ENCODE measurements around the gene ARHGAP33. TPM values are rescaled to one million over a fixed set of nuclear protein-coding genes. Genes with fewer than 3 reads are reported as not detected.

Gene ARHGAP33
- total and polyA plus RNA-seq, 10 of the 15 experiments (the other 5 are each of a cell fraction or from before 2014, with no cell fraction given): 0.05 to 22.9 (median 2.3) TPM; not detected in 1

DNA sequence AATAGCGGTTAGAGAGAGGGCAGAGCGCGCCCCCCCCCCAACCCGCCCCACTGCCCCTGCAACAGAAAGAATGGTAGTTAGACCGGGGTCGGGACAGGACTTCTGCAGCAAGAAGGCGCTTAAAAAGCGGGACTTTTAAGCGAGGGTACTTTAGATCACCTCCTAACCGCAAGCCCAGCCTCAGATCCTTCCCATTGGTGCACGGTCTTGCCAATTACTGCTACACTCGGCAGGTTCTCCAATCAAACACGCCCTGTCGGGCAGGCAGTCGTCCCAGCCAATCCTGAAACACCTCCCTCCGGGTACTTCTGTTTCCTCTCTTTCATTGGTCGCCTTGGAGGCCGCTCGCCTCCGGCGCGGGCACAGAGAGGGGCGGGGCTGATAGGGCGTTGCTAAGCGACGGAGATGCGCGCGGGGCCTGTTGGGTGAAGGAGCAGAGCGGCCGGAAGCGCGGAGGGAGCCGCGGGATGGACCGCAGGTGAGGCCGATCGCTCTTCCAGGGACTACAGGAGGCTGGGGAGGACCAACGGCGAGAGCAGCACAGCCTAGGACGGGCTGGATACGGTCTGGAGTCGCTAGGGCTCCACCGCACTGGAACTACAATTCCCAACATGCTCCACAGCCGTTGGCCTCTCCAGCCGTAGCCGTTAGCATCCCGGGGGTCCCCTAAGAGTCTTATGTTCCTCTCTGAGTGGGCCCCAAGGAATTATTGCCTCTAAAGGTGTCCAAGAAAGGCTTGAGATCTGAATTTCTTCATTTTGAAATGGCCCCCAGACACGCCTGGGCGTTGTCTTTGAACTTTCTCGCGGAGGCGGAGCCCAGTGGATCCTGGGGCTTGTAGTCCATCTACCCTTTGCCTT lies 17.4 kb upstream of the ARHGAP33 start, which contains the start of gene PROSER3 (continued):
- TF ChIP-seq, protein P1, sequence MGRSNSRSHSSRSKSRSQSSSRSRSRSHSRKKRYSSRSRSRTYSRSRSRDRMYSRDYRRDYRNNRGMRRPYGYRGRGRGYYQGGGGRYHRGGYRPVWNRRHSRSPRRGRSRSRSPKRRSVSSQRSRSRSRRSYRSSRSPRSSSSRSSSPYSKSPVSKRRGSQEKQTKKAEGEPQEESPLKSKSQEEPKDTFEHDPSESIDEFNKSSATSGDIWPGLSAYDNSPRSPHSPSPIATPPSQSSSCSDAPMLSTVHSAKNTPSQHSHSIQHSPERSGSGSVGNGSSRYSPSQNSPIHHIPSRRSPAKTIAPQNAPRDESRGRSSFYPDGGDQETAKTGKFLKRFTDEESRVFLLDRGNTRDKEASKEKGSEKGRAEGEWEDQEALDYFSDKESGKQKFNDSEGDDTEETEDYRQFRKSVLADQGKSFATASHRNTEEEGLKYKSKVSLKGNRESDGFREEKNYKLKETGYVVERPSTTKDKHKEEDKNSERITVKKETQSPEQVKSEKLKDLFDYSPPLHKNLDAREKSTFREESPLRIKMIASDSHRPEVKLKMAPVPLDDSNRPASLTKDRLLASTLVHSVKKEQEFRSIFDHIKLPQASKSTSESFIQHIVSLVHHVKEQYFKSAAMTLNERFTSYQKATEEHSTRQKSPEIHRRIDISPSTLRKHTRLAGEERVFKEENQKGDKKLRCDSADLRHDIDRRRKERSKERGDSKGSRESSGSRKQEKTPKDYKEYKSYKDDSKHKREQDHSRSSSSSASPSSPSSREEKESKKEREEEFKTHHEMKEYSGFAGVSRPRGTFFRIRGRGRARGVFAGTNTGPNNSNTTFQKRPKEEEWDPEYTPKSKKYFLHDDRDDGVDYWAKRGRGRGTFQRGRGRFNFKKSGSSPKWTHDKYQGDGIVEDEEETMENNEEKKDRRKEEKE (IDR thresholded peaks at IDR 0.05): no peak
- TF ChIP-seq ESRRA (IDR thresholded peaks at IDR 0.05; ENCODE audit: low read length): no peak; the same call in 1 of the 2 replicates
- TF ChIP-seq, protein P2, sequence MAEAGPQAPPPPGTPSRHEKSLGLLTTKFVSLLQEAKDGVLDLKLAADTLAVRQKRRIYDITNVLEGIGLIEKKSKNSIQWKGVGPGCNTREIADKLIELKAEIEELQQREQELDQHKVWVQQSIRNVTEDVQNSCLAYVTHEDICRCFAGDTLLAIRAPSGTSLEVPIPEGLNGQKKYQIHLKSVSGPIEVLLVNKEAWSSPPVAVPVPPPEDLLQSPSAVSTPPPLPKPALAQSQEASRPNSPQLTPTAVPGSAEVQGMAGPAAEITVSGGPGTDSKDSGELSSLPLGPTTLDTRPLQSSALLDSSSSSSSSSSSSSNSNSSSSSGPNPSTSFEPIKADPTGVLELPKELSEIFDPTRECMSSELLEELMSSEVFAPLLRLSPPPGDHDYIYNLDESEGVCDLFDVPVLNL (IDR thresholded peaks at IDR 0.05; ENCODE audit: low read depth, low read length): peak; percentile 62; the same call in 1 of the 2 replicates

DNA sequence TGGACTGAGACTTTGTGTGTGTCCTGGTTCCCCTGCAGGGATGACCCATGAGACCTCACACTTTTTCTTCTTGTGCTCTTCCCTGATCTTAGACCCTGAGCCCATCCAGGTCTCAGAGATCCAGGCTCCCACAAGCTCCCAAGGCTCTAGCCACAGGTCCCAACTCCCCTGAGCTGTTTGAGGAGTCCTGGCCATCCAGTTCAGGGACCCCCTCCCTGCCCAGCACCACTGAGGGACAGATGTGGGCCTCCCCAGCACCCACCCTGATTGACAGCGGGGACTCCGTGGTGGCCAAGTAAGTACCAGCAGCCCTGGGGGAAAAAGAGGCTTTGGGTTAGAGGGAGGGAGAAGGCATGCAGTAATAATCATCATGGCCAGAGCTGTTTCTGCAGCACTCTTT lies 15.7 kb upstream of the ARHGAP33 start:
- Histone ChIP-seq H3K9me3 (replicated peaks; ENCODE audit: control insufficient read depth, insufficient read depth, low read length) (no peaks in the 10 kb centered on the region), H3K9ac (ENCODE audit: control insufficient read depth, insufficient read depth, low read length) (no peak overlapping the region), H3K27me3 (replicated peaks in 1 of 2; ENCODE audit: control insufficient read depth in 2 of 2, insufficient read depth in 2 of 2, low read length in 1 of 2) (no peaks in the 10 kb centered on the region), H3K79me2 (ENCODE audit: control insufficient read depth, insufficient read depth, low read length) (peaks cover 11% of the 10 kb centered on the region), H3K4me3 (0 out of 2 replicates have a peak overlapping the region, but pooled peaks have one; percentile 28), H3K36me3 (ENCODE audit: control insufficient read depth in 2 of 2, insufficient read depth in 2 of 2, low read length in 1 of 2) (peaks cover 1 to 11% of the 10 kb centered on the region in 2 experiments; a peak in 2 of 4 replicates), H3K27ac (ENCODE audit: control insufficient read depth, insufficient read depth) (no peak overlapping the region), H4K20me1 (ENCODE audit: control insufficient read depth, insufficient read depth) (no peaks in the 10 kb centered on the region), H2AFZ (ENCODE audit: control insufficient read depth, low read depth, low read length) (no peak overlapping the region), H3K4me1 (ENCODE audit: control insufficient read depth, insufficient read depth, low read length) (peaks cover 15% of the 10 kb centered on the region), H3K4me2 (ENCODE audit: control insufficient read depth, insufficient read depth) (no peak overlapping the region; the same call in 1 of the 2 replicates)
- DNase-seq (ENCODE audit: low read depth, low spot score) (no peak), FAIRE-seq (no peak), ATAC-seq (no peak)
- no TSS peak for BruUV-seq (replicated peaks)
- RAD21 ChIA-PET (ENCODE audit: unreplicated experiment): no interaction called here
- intact Hi-C loops (cut with micrococcal nuclease; ENCODE audit: unreplicated experiment): loop anchor here (2.0 kb wide), 1 partner anchor 15 kb away; the partner anchor contains the start of genes PSENEN and U2AF1L4
- POLR2A ChIA-PET: interaction anchor here (1.1 kb wide), 2 partner anchors 9 to 12 kb away, joined by 3 read pairs; partner anchors contain the start of gene LIN37
- WGBS (ENCODE audit: insufficient coverage, insufficient replicate concordance, low lambda C conversion rate, missing lambda C conversion rate): 100% methylated on average over 2 of the region's 2 CpGs
- SMC1A ChIA-PET (ENCODE audit: uncharacterized antibody, unreplicated experiment): interaction anchor here (0.5 kb wide), 1 partner anchor 134 kb away, joined by 3 read pairs; no protein-coding TSS in a partner anchor
- TF ChIP-seq SMARCA5 (IDR thresholded peaks at IDR 0.05): no peak
- TF ChIP-seq POLR2AphosphoS5 (IDR thresholded peaks at IDR 0.05; ENCODE audit: low read length): no peak
- no peak for TF ChIP-seq BRCA1 (IDR thresholded peaks at IDR 0.05; ENCODE audit: low read depth, low read length)
- CTCF ChIA-PET: no interaction called here
- in situ Hi-C loops (cut with MboI): no loop called here
